ENCODE results near the gene SORD. TPM values are rescaled to one million over a fixed set of nuclear protein-coding genes. Genes with fewer than 3 reads are reported as not detected.

SORD gene
- total RNA-seq, 3 donors from 2014 or later: 3.7 to 31.8 (median 12.9) TPM

- Histone ChIP-seq H3K9me3 (no peaks in the 10 kb centered on the region), H3K27ac (no peak overlapping the region), H3K4me3 (no peak overlapping the region), H3K27me3 (peaks cover 0 to 4% of the 10 kb centered on the region in 2 donors), H3K4me1 (no peaks in the 10 kb centered on the region), H3K36me3 (no peaks in the 10 kb centered on the region)
- intact Hi-C loops (cut with DNase I; ENCODE audit: low total_unique reads): no loop called here
- no peak for DNase-seq (ENCODE audit: low spot score in 2 of 2)
- TF ChIP-seq POLR2A (IDR thresholded peaks at IDR 0.05) (no peak), POLR2AphosphoS5 (IDR thresholded peaks at IDR 0.05) (no peak), CTCF (IDR thresholded peaks at IDR 0.05) (no peak)
These were observed 64.5 kb downstream of the SORD start for GRCh38 chr15:45087513-45087912.

- intact Hi-C loops (cut with DNase I; ENCODE audit: low total_unique reads): no loop called here
- TF ChIP-seq CTCF (IDR thresholded peaks at IDR 0.05): no peak
- TF ChIP-seq POLR2A (IDR thresholded peaks at IDR 0.05): no peak
- TF ChIP-seq POLR2AphosphoS5 (IDR thresholded peaks at IDR 0.05): no peak
These were observed 66.1 kb downstream of the SORD start for GRCh38 chr15:45088801-45089711.

GRCh38 chr15:45089712-45090373, 66.8 kb downstream of the SORD start:
- intact Hi-C loops (cut with DNase I; ENCODE audit: low total_unique reads): no loop called here
- DNase-seq (ENCODE audit: low spot score in 2 of 2): no peak
- no peak overlapping the region for H3K4me3 ChIP-seq
- no peak overlapping the region for H3K27ac ChIP-seq
- no peaks in the 10 kb centered on the region for H3K9me3 ChIP-seq
- no peaks in the 10 kb centered on the region for H3K36me3 ChIP-seq
- TF ChIP-seq POLR2A (IDR thresholded peaks at IDR 0.05) (no peak), CTCF (IDR thresholded peaks at IDR 0.05) (no peak), POLR2AphosphoS5 (IDR thresholded peaks at IDR 0.05) (no peak)
- H3K4me1 ChIP-seq: no peaks in the 10 kb centered on the region
- H3K27me3 ChIP-seq: peaks cover 0 to 4% of the 10 kb centered on the region in 2 donors

More at GRCh38 chr15:45088801-45089711, 66.1 kb downstream of the SORD start:
- Histone ChIP-seq H3K36me3 (no peaks in the 10 kb centered on the region), H3K9me3 (no peaks in the 10 kb centered on the region), H3K4me1 (no peaks in the 10 kb centered on the region), H3K27ac (no peak overlapping the region), H3K4me3 (no peak overlapping the region), H3K27me3 (peaks cover 0 to 4% of the 10 kb centered on the region in 2 donors)
- DNase-seq (ENCODE audit: low spot score in 2 of 2): no peak

- H3K36me3 ChIP-seq: no peaks in the 10 kb centered on the region
These were observed 68.2 kb downstream of the SORD start for GRCh38 chr15:45091161-45091560.

More at GRCh38 chr15:45091161-45091560, 68.2 kb downstream of the SORD start:
- H3K27me3 ChIP-seq: peaks cover 0 to 4% of the 10 kb centered on the region in 2 donors
- no peak overlapping the region for H3K4me3 ChIP-seq
- DNase-seq (ENCODE audit: low spot score in 2 of 2): no peak
- intact Hi-C loops (cut with DNase I; ENCODE audit: low total_unique reads): no loop called here
- H3K9me3 ChIP-seq: no peaks in the 10 kb centered on the region
- TF ChIP-seq CTCF (IDR thresholded peaks at IDR 0.05) (no peak), POLR2A (IDR thresholded peaks at IDR 0.05) (no peak), POLR2AphosphoS5 (IDR thresholded peaks at IDR 0.05) (no peak)
- H3K27ac ChIP-seq: no peak overlapping the region
- H3K4me1 ChIP-seq: no peaks in the 10 kb centered on the region
